IMR-90 (cell line): Measurements from ENCODE around the gene ZMYND11. TPM values are rescaled to one million over a fixed set of nuclear protein-coding genes. Genes with fewer than 3 reads are reported as not detected.

Experiments used
- ATAC-seq: fragments of 200-7000 bp; cut with Tn5 transposase; 2 replicates; pipeline ENCODE4 v1.9.1; 2020; ENCODE audit warnings: low read depth, mild to moderate bottlenecking, moderate library complexity
- BruUV-seq: library from RNA; stranded (reverse); fragments of 400-500 nt; replicated peaks from 2 replicates; lab custom pipeline; 2021; lab: Mats Ljungman, UMichigan
- CTCF ChIA-PET: fragments of 300-600 bp; formaldehyde crosslinking; extraction: SDS; loops from one replicate; lab custom pipeline; 2021; ENCODE audit warnings: antibody characterized with exemption; lab: Yijun Ruan, JAX
- POLR2A ChIA-PET: fragments of 300-600 bp; sonication (Branson Sonifier 250); formaldehyde crosslinking; loops from one replicate; lab custom pipeline; 2022; ENCODE audit warnings: antibody characterized with exemption; ENCODE audit not compliant: unreplicated experiment; lab: Charles Lee
- DNase-seq: peaks from one replicate; pipeline ENCODE4 v3.0.0; 2013
- H2AFZ ChIP-seq: replicated peaks from 2 replicates; pipeline ENCODE3; 2013; ENCODE audit warnings: low read length, mild to moderate bottlenecking; ENCODE audit not compliant: poor library complexity
- H2AK5ac ChIP-seq: 2 replicates; pipeline ENCODE4 v1.6.1; 2013; ENCODE audit warnings: low read depth, low read length, inconsistent platforms
- H2AK9ac ChIP-seq: replicated peaks from 2 replicates; pipeline ENCODE3; 2013; ENCODE audit warnings: mild to moderate bottlenecking, low read depth, low read length, moderate library complexity; ENCODE audit not compliant: poor library complexity
- H2BK120ac ChIP-seq: 2 replicates; pipeline ENCODE4 v1.6.1; 2013; ENCODE audit warnings: low read depth, low read length, inconsistent platforms
- H2BK15ac ChIP-seq: 3 replicates; pipeline ENCODE4 v1.6.1; 2013; ENCODE audit warnings: low read depth, low read length, inconsistent platforms
- H2BK20ac ChIP-seq: 2 replicates; pipeline ENCODE4 v1.6.1; 2013; ENCODE audit warnings: low read depth, mild to moderate bottlenecking, inconsistent platforms, low read length, moderate library complexity
- H2BK5ac ChIP-seq: 2 replicates; pipeline ENCODE4 v1.6.1; 2013; ENCODE audit warnings: mild to moderate bottlenecking, low read depth, low read length, inconsistent platforms; ENCODE audit not compliant: poor library complexity, severe bottlenecking
- H3K14ac ChIP-seq: replicated peaks from 2 replicates; pipeline ENCODE4 v1.6.1; 2013; ENCODE audit warnings: low read depth, low read length, inconsistent platforms
- H3K18ac ChIP-seq: 2 replicates; pipeline ENCODE4 v1.6.1; 2013; ENCODE audit warnings: low read depth, low read length, control low read depth
- H3K23ac ChIP-seq: 2 replicates; pipeline ENCODE4 v1.6.1; 2013; ENCODE audit warnings: low read depth, low read length, inconsistent platforms
- H3K27ac ChIP-seq: 2 replicates; pipeline ENCODE4 v1.5.1; 2013; ENCODE audit warnings: mild to moderate bottlenecking, control low read depth, low read length; ENCODE audit not compliant: insufficient read depth
- H3K27me3 ChIP-seq: 2 replicates; pipeline ENCODE4 v1.6.1; 2013; ENCODE audit warnings: low read length; ENCODE audit not compliant: control insufficient read depth, insufficient read depth
- H3K36me3 ChIP-seq: 2 replicates; pipeline ENCODE4 v1.6.1; 2013; ENCODE audit warnings: low read length, mixed read lengths; ENCODE audit not compliant: control insufficient read depth, insufficient read depth
- H3K4ac ChIP-seq: 2 replicates; pipeline ENCODE4 v1.6.1; 2013; ENCODE audit warnings: low read depth, low read length, inconsistent platforms
- H3K4me1 ChIP-seq: 2 replicates; pipeline ENCODE4 v1.6.1; 2013; ENCODE audit warnings: low read length, mixed read lengths; ENCODE audit not compliant: control insufficient read depth, insufficient read depth
- H3K4me2 ChIP-seq: 2 replicates; pipeline ENCODE4 v1.6.1; 2013; ENCODE audit warnings: low read depth, mild to moderate bottlenecking, control low read depth, low read length, moderate library complexity
- H3K4me3 ChIP-seq: 2 replicates; pipeline ENCODE4 v1.5.1; 2013; ENCODE audit warnings: low read depth, mild to moderate bottlenecking, control low read depth, low read length, moderate library complexity; ENCODE audit not compliant: insufficient read depth
- H3K56ac ChIP-seq: 2 replicates; pipeline ENCODE4 v1.6.1; 2013; ENCODE audit warnings: low read length, inconsistent platforms; ENCODE audit not compliant: insufficient read depth; ENCODE audit errors: extremely low read depth
- H3K79me1 ChIP-seq, 2 experiments: 2 replicates each; pipeline ENCODE4 v1.6.1; 2013; ENCODE audit warnings: low read length in 2 of 2, inconsistent platforms in 1 of 2, low read depth in 1 of 2
- H3K9ac ChIP-seq: 2 replicates; pipeline ENCODE4 v1.6.1; 2013; ENCODE audit warnings: low read depth, low read length, control low read depth
- H3K9me1 ChIP-seq: 2 replicates; pipeline ENCODE4 v1.6.1; 2013; ENCODE audit warnings: low read length, inconsistent platforms; ENCODE audit not compliant: insufficient read depth
- H3K9me3 ChIP-seq: 2 replicates; pipeline ENCODE4 v1.6.1; 2013; ENCODE audit warnings: low read length; ENCODE audit not compliant: control insufficient read depth, insufficient read depth
- H4K20me1 ChIP-seq: 2 replicates; pipeline ENCODE4 v1.6.1; 2013; ENCODE audit warnings: low read length, inconsistent platforms; ENCODE audit not compliant: insufficient read depth
- H4K5ac ChIP-seq: 2 replicates; pipeline ENCODE4 v1.6.1; 2013; ENCODE audit warnings: mild to moderate bottlenecking, low read depth, low read length, control low read depth
- H4K8ac ChIP-seq, 2 experiments: 2 replicates each; pipeline ENCODE4 v1.6.1; 2013; ENCODE audit warnings: low read depth in 2 of 2, low read length in 2 of 2, control low read depth in 1 of 2, inconsistent platforms in 1 of 2
- H4K91ac ChIP-seq: 2 replicates; pipeline ENCODE4 v1.6.1; 2013; ENCODE audit warnings: low read depth, low read length, inconsistent platforms; ENCODE audit not compliant: insufficient read depth
- CEBPB ChIP-seq: IDR thresholded peaks from 2 replicates; pipeline ENCODE4 v1.6.1; 2012; ENCODE audit warnings: low read depth, low read length, improper control_type of control experiment
- CHD1 ChIP-seq: IDR thresholded peaks from 2 replicates; pipeline ENCODE4 v1.6.1; 2012; ENCODE audit warnings: low read depth, low read length, improper control_type of control experiment
- CTCF ChIP-seq: conservative IDR thresholded peaks from 2 replicates; pipeline ENCODE4 v1.5.1; 2012; ENCODE audit warnings: mild to moderate bottlenecking, low read depth, low read length, improper control_type of control experiment
- MAFK ChIP-seq: IDR thresholded peaks from 2 replicates; pipeline ENCODE4 v1.6.1; 2012; ENCODE audit warnings: low read depth, low read length, improper control_type of control experiment
- MAZ ChIP-seq: IDR thresholded peaks from 2 replicates; pipeline ENCODE4 v1.6.1; 2012; ENCODE audit warnings: low read depth, mild to moderate bottlenecking, low read length, improper control_type of control experiment, moderate library complexity, borderline replicate concordance
- MXI1 ChIP-seq: IDR thresholded peaks from 2 replicates; pipeline ENCODE4 v1.6.1; 2012; ENCODE audit warnings: low read depth, mild to moderate bottlenecking, low read length, moderate library complexity, borderline replicate concordance
- NFE2L2 ChIP-seq: fragments of 150-350 bp; IDR thresholded peaks from 2 replicates; pipeline ENCODE4 v1.6.1; 2016; ENCODE audit warnings: low read depth, mild to moderate bottlenecking, low read length
- RAD21 ChIP-seq: IDR thresholded peaks from 2 replicates; pipeline ENCODE4 v1.6.1; 2012; ENCODE audit warnings: low read length, improper control_type of control experiment
- RFX5 ChIP-seq: IDR thresholded peaks from 2 replicates; pipeline ENCODE4 v1.8.0; 2012; ENCODE audit warnings: low read depth, mild to moderate bottlenecking, low read length, moderate library complexity
- USF2 ChIP-seq: fragments of 150-350 bp; IDR thresholded peaks from 2 replicates; pipeline ENCODE4 v1.6.1; 2017; ENCODE audit warnings: mild to moderate bottlenecking, antibody characterized with exemption, low read length, low read depth
- dilution Hi-C: fragments of 300-500 bp; cut with HindIII; formaldehyde crosslinking; loops from one replicate; pipeline ENCODE4 v1.14.3; 2018; ENCODE audit warnings: low sequenced_read_pairs; ENCODE audit not compliant: unreplicated experiment
- in situ Hi-C: fragments of 300-500 bp; cut with MboI; formaldehyde crosslinking; loops from 3 replicates; pipeline ENCODE4 v1.14.3; 2019; ENCODE audit warnings: low sequenced_read_pairs, inconsistent platforms, mixed read lengths
- intact Hi-C: fragments of 100-400 bp; cut with micrococcal nuclease; formaldehyde crosslinking; loops from 2 replicates; pipeline ENCODE4 v1.10.0; 2022
- polyA plus RNA-seq, 3 experiments: library from polyadenylated mRNA; depleted of rRNA; stranded (reverse); fragments of >200 nt; gene quantifications; 2 replicates each; pipeline ENCODE4 v1.2.3, GENCODE V29; 2012; ENCODE audit warnings: low replicate concordance in 1 of 3
- total RNA-seq: library from RNA; depleted of rRNA; stranded (reverse); fragments of >200 nt; gene quantifications from 2 replicates; pipeline ENCODE4 v1.2.3, GENCODE V29; 2012

Gene ZMYND11
- total and polyA plus RNA-seq, 2 of the 4 experiments (the other 2 are of a cell fraction): 39.5 to 72.2 TPM

GRCh38 chr10:167383-167782 lies 32.1 kb downstream of the ZMYND11 start:
- H3K9ac ChIP-seq: no peak overlapping the region
- no peak overlapping the region for H3K18ac ChIP-seq
- BruUV-seq: no TSS peak
- no peaks in the 10 kb centered on the region for H3K27me3 ChIP-seq
- H4K8ac ChIP-seq: no peak overlapping the region
- in situ Hi-C loops (no loop called here), intact Hi-C loops (no loop called here), dilution Hi-C loops (no loop called here)
- H3K4ac ChIP-seq: no peak overlapping the region
- H2BK5ac ChIP-seq: no peak overlapping the region
- no peak overlapping the region for H3K4me2 ChIP-seq
- no peak for ATAC-seq
- POLR2A ChIA-PET: no interaction called here
- CTCF ChIA-PET: interaction anchor here (0.6 kb wide), 1 partner anchor 39 kb away, joined by 3 read pairs; no protein-coding TSS in a partner anchor
- no peak for DNase-seq
- H3K23ac ChIP-seq: no peak overlapping the region
- peaks cover 35 to 56% of the 10 kb centered on the region in 2 experiments for H3K79me1 ChIP-seq
- H3K9me3 ChIP-seq: peaks cover 2% of the 10 kb centered on the region; the same call in 1 of the 2 replicates
- H2BK15ac ChIP-seq: no peak overlapping the region
- H3K4me1 ChIP-seq: no peaks in the 10 kb centered on the region
- H3K56ac ChIP-seq: no peak overlapping the region
- H2BK120ac ChIP-seq: no peak overlapping the region
- H4K91ac ChIP-seq: no peak overlapping the region
- no peak overlapping the region for H2BK20ac ChIP-seq
- H3K4me3 ChIP-seq: no peak overlapping the region
- H4K20me1 ChIP-seq: peaks cover 6% of the 10 kb centered on the region; the same call in 1 of the 2 replicates
- TF ChIP-seq RAD21: no peak
- no peak for TF ChIP-seq NFE2L2
- TF ChIP-seq MAFK: no peak
- TF ChIP-seq MXI1: no peak
- no peak for TF ChIP-seq CEBPB
- no peak for TF ChIP-seq CTCF
- no peak for TF ChIP-seq CHD1
- no peak for TF ChIP-seq RFX5
- TF ChIP-seq USF2: no peak
- no peak for TF ChIP-seq MAZ
- no peak overlapping the region for H3K27ac ChIP-seq
- H4K5ac ChIP-seq: no peak overlapping the region
- peaks cover 2% of the 10 kb centered on the region; the same call in 1 of the 2 replicates for H3K36me3 ChIP-seq
- no peaks in the 10 kb centered on the region for H3K9me1 ChIP-seq
- no peak overlapping the region for H2AK5ac ChIP-seq
- no peak overlapping the region for H2AFZ ChIP-seq
- no peak overlapping the region for H3K14ac ChIP-seq
- no peak overlapping the region for H2AK9ac ChIP-seq
